IPS DF 6.9 (cell line): ENCODE results near the gene CDH4.

Experiments
- DNase-seq: peaks from one replicate; pipeline ENCODE4 v3.0.0-alpha.2; 2013; ENCODE audit warnings: low read depth, low spot score
- H3K27ac ChIP-seq: one replicate; pipeline ENCODE4 v1.5.1; 2013; ENCODE audit warnings: low read length, control low read depth
- H3K27me3 ChIP-seq: 2 replicates; pipeline ENCODE4 v1.6.1; 2013; ENCODE audit warnings: mild to moderate bottlenecking, low read length; ENCODE audit not compliant: control insufficient read depth, insufficient read depth
- H3K36me3 ChIP-seq: 2 replicates; pipeline ENCODE4 v1.6.1; 2013; ENCODE audit warnings: low read length; ENCODE audit not compliant: control insufficient read depth, insufficient read depth
- H3K4me1 ChIP-seq: 2 replicates; pipeline ENCODE4 v1.6.1; 2013; ENCODE audit warnings: low read length; ENCODE audit not compliant: control insufficient read depth, insufficient read depth
- H3K4me3 ChIP-seq: 2 replicates; pipeline ENCODE4 v1.5.1; 2013; ENCODE audit warnings: mild to moderate bottlenecking, low read length
- H3K9me3 ChIP-seq: 2 replicates; pipeline ENCODE4 v1.6.1; 2013; ENCODE audit warnings: low read length, inconsistent platforms; ENCODE audit not compliant: control insufficient read depth, insufficient read depth
- WGBS: extraction: QIAGEN DNeasy Blood & Tissue Kit; methylation state at CpG from one replicate; pipeline ENCODE4 v1.1.7; 2013; ENCODE audit warnings: mixed read lengths, missing lambda C conversion rate; ENCODE audit not compliant: insufficient read length, insufficient coverage; 5-methylcytosine and 5-hydroxymethylcytosine counted together

The CDH4 gene

GRCh38 chr20:61766921-61767610 lies 515.0 kb downstream of the CDH4 start:
- no peaks in the 10 kb centered on the region for H3K9me3 ChIP-seq
- no peak for DNase-seq
- WGBS: no CpG with 5 or more reads among the region's 15 CpGs
- no peaks in the 10 kb centered on the region for H3K4me1 ChIP-seq
- H3K27me3 ChIP-seq: no peaks in the 10 kb centered on the region
- H3K27ac ChIP-seq: no peak overlapping the region
- no peak overlapping the region for H3K4me3 ChIP-seq
- H3K36me3 ChIP-seq: no peaks in the 10 kb centered on the region

GRCh38 chr20:61767761-61768494 lies 515.9 kb downstream of the CDH4 start:
- DNase-seq: no peak
- no CpG with 5 or more reads among the region's 14 CpGs for WGBS
- Histone ChIP-seq H3K4me1 (no peaks in the 10 kb centered on the region), H3K27me3 (no peaks in the 10 kb centered on the region), H3K4me3 (no peak overlapping the region), H3K36me3 (no peaks in the 10 kb centered on the region), H3K9me3 (no peaks in the 10 kb centered on the region), H3K27ac (no peak overlapping the region)

DNA sequence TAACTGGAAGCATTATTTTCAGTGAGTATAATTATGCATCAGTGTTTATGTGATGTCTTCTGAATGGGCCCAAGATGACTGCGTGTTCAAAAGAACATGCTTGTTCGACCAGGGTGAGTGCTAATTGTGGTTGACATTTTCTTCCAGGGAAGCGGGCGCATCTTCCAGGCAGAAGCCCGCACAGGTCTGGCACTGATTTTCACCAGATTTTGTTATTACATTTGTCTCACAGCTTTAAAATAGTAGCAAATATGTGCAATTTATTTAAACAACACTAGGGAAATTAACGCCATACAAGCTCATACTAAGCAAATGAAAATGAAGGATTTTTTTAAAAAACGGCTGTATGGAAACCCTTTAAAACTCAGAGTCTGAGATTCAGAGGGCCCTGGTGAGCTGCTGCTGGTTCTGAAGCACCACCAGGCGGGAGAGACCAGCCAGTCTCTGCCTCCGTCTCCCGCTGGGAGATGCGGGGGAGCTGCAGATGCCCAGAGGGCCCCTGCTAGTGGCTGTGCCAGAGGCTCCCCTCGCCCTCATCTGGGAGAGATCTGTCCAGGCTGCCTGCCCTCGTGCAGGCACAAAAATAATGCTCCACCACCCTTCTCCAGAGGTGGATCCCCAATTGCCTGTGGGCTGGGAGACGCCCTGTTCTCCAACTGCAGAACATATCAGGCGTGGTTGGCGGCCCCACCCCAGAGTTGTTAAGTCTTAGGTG lies 516.7 kb downstream of the CDH4 start:
- Histone ChIP-seq H3K4me1 (no peaks in the 10 kb centered on the region), H3K36me3 (no peaks in the 10 kb centered on the region), H3K9me3 (no peaks in the 10 kb centered on the region), H3K27me3 (no peaks in the 10 kb centered on the region), H3K4me3 (no peak overlapping the region), H3K27ac (no peak overlapping the region)
- no CpG with 5 or more reads among the region's 16 CpGs for WGBS
- DNase-seq: no peak

DNA sequence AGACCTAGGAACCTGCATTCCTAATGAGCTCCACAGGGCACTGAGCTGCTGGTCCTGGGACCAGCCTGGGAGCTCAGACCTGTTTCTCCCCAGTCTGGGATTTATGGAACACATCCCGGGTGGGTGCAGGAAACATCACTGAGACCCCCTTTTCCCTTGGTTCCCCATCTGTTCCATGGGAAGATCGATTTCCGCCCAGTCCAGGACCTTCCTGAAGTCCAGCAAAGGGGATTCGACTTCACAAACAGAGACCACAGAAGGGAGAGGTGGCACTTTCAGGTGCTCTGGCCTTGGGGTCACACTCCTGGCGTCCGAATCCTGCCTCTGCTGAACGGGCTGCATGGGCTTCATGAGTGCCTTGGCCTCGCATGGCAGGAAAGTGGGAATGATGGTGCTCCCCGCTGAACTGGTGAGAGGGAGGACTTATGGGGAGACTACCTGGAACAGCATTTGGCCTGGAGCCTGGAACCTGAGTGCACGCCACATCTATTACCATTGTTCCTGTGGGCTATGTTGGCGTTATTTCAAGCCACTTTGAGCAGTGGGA lies 517.3 kb downstream of the CDH4 start:
- Histone ChIP-seq H3K4me3 (no peak overlapping the region), H3K36me3 (no peaks in the 10 kb centered on the region), H3K4me1 (no peaks in the 10 kb centered on the region), H3K9me3 (no peaks in the 10 kb centered on the region), H3K27me3 (no peaks in the 10 kb centered on the region), H3K27ac (no peak overlapping the region)
- no peak for DNase-seq
- no CpG with 5 or more reads among the region's 11 CpGs for WGBS

DNA sequence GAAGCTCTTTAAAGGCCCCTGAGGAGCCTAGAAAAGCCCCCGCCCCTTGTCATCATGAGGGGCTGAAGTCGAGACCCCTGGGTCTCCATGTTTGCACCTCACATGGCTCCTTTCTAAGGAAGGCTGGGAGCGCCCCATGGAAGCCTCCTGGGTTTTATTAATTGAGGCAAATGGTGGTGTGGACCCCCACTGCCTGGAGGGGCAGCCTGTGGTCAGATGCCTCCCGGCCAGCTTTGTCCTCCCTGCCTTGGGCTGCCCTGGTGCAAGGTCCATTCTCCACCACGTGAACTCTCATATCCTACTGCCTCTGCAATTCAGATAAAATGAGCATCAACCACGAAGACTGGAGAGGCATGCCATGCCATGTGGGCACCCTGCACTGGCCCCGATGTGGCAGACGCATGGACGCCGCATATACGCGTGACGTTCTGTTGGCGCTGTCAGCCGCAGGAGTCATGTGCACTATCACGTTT lies 518.1 kb downstream of the CDH4 start:
- no peaks in the 10 kb centered on the region for H3K36me3 ChIP-seq
- WGBS: no CpG with 5 or more reads among the region's 16 CpGs
- no peak for DNase-seq
- H3K4me1 ChIP-seq: no peaks in the 10 kb centered on the region
- no peak overlapping the region; the same call in 1 of the 2 replicates for H3K4me3 ChIP-seq
- no peak overlapping the region for H3K27ac ChIP-seq
- no peaks in the 10 kb centered on the region for H3K9me3 ChIP-seq
- H3K27me3 ChIP-seq: no peaks in the 10 kb centered on the region; the same call in 1 of the 2 replicates

- Histone ChIP-seq H3K4me1 (no peaks in the 10 kb centered on the region), H3K4me3 (no peak overlapping the region), H3K9me3 (no peaks in the 10 kb centered on the region), H3K27me3 (no peaks in the 10 kb centered on the region; the same call in 1 of the 2 replicates), H3K36me3 (no peaks in the 10 kb centered on the region), H3K27ac (no peak overlapping the region)
- no peak for DNase-seq
- WGBS: no CpG with 5 or more reads among the region's 8 CpGs
These were observed 519.8 kb downstream of the CDH4 start for GRCh38 chr20:61771805-61772350.

GRCh38 chr20:61772828-61773631 lies 521.0 kb downstream of the CDH4 start:
- Histone ChIP-seq H3K9me3 (no peaks in the 10 kb centered on the region), H3K4me1 (no peaks in the 10 kb centered on the region), H3K36me3 (no peaks in the 10 kb centered on the region), H3K27ac (no peak overlapping the region), H3K27me3 (no peaks in the 10 kb centered on the region; the same call in 1 of the 2 replicates), H3K4me3 (no peak overlapping the region)
- WGBS: no CpG with 5 or more reads among the region's 53 CpGs
- DNase-seq: no peak

GRCh38 chr20:61773926-61774587 lies 522.0 kb downstream of the CDH4 start:
- Histone ChIP-seq H3K36me3 (no peaks in the 10 kb centered on the region), H3K27ac (no peak overlapping the region), H3K4me1 (no peaks in the 10 kb centered on the region), H3K4me3 (no peak overlapping the region), H3K27me3 (no peaks in the 10 kb centered on the region; the same call in 1 of the 2 replicates), H3K9me3 (no peaks in the 10 kb centered on the region)
- WGBS: no CpG with 5 or more reads among the region's 14 CpGs
- no peak for DNase-seq

DNA sequence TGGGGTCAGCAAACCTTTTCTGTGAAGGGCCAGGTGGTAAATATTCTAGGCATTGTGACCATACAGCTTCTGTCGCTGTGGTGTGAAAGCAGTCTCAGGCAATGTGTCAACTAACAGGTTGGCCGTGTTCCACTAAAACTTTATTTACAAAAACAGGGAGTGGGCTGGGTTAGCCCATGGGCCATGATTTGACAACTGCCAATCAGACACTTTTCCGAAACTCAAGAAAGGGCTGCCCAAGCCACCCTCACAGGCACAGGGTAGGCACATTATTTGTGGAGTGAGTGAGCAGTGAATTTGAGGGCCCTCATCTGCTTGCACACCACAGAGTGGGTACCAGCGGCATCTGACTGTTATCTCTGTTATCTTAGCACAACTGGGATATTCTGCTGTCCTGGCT lies 523.4 kb downstream of the CDH4 start:
- Histone ChIP-seq H3K27ac (no peak overlapping the region), H3K36me3 (no peaks in the 10 kb centered on the region), H3K27me3 (no peaks in the 10 kb centered on the region; the same call in 1 of the 2 replicates), H3K4me3 (no peak overlapping the region), H3K9me3 (no peaks in the 10 kb centered on the region), H3K4me1 (no peaks in the 10 kb centered on the region)
- no CpG with 5 or more reads among the region's 4 CpGs for WGBS
- no peak for DNase-seq
